WI38 (cell line): ENCODE data around the gene LRP1B.

ENCODE experiments used
- H3K4me3 ChIP-seq: 2 replicates; pipeline ENCODE4 v1.5.1; 2011; ENCODE audit warnings: low read depth, mild to moderate bottlenecking, control low read depth, low read length
- TF ChIP-seq, protein P1 (sequence below): IDR thresholded peaks from 2 replicates; pipeline ENCODE4 v1.5.1; 2012; ENCODE audit warnings: low read depth, mild to moderate bottlenecking, control low read depth, low read length

The LRP1B gene

DNA sequence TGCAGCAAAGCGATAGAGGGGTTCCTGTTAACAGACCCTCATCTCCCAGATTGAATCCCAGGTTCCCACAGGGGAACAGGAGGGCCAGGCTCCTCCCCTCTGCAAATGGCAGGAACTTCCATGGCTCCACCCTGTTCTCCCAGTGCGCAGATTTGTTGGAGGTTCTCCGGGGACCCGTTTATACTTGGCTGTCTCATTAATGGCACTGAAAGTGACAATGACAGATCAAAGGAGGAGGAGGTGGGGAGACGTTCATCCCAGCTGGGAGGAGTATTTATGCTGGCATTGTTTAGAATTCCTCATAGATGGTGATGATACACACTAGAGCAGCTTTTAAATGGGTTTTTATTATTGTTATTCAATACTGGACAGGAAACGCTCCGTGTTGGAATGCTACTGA, 186.9 kb downstream of the LRP1B start:
- no peak overlapping the region for H3K4me3 ChIP-seq
- TF ChIP-seq, protein P1, sequence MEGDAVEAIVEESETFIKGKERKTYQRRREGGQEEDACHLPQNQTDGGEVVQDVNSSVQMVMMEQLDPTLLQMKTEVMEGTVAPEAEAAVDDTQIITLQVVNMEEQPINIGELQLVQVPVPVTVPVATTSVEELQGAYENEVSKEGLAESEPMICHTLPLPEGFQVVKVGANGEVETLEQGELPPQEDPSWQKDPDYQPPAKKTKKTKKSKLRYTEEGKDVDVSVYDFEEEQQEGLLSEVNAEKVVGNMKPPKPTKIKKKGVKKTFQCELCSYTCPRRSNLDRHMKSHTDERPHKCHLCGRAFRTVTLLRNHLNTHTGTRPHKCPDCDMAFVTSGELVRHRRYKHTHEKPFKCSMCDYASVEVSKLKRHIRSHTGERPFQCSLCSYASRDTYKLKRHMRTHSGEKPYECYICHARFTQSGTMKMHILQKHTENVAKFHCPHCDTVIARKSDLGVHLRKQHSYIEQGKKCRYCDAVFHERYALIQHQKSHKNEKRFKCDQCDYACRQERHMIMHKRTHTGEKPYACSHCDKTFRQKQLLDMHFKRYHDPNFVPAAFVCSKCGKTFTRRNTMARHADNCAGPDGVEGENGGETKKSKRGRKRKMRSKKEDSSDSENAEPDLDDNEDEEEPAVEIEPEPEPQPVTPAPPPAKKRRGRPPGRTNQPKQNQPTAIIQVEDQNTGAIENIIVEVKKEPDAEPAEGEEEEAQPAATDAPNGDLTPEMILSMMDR: no peak

DNA sequence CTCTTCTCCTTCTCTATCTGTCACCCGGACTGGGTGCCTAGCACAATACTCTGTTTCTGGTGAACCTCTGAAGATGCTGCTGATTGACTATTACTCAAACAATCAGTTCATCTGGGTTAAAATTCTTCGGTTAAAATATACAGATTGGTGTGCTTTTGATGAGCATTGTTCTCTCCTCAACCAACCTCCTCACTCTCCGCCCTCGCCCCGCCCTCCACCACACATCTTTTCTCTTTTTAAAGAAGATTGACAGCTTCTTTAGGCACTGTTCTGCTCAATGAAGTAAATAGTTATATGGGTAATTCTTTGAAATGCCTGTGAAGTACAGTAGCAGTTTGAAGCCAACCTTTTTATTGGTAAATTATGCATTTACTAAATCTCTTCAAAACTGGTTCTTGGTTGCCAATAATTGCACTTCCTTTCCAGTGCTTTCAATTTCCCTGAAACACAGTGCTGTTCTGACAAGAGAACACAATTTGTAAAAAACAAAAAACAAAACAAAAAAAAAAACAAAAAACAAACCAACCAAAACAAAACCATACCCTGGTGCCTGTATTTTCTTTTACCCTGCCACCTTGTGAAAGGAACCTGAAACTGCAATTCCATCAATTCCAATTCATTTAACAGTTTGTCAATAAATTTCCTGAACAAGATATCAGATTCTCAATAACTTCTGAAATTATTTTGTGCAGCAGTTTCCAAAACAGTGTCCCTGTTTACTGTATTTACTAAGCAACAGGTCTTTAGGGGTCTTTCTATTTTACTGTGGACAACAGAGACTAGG, 188.6 kb downstream of the LRP1B start:
- no peak overlapping the region for H3K4me3 ChIP-seq
- TF ChIP-seq, protein P1: no peak

DNA sequence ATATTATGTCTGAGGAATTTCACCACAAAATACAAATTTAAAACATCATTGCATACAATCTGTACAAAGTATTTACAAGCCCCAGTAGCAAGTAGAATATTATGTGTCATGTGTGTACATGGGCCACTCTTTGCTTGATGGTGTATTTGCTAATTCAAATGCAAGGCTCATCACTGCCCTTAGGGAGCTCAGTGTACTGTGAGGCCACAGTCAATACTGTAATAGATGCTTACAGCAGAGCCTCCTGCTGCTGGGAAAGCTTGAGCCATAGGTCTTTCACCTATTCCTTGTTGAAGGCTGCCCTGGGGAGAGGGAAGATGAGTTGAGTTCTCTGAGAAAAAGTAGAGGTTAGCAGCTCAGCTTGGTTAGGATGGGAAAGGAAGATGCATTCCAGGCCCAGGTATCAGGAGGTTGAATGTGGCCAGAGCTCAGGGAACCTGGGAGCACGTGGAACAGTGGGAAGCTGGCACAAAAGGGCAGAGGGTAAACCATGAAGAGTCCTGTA, 189.6 kb downstream of the LRP1B start:
- TF ChIP-seq, protein P1: no peak
- H3K4me3 ChIP-seq: no peak overlapping the region

DNA sequence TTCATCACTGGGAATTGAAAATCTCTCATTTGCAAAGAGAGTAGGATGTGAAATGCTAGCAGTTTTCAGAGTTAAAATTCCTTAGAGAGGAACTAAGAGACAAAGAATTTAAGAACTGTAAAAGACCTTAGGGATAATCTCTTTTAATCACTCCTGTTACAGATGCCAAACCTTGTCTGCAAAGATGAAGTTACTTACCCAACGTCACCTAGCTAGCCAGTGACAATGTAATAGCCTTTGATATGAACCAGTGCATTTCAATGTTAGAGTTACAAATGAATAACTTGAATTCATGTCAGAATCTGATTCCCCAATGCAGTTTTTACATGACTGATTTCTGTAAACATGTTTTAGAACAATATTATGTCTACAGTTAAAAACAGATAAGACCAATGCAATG, 190.1 kb downstream of the LRP1B start:
- TF ChIP-seq, protein P1: no peak
- H3K4me3 ChIP-seq: no peak overlapping the region

DNA sequence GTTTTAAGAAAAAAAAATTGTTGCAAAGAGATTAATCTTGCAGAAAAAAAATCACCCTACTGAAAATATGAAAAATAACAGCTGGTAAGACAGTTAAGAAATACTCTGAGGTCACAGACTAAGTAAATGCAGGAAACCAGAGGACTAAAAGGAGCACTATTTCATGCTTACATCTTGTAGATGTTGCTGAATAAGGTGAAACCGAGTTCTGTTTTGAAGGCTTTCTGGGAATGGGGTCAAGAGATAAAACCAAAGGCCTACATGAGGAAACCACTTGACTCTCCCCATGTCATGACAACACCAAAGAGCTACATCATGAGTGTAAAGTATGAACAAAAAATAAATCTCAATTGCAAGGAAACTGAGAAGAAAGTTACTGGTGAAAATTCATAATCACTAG, 197.6 kb downstream of the LRP1B start:
- no peak overlapping the region for H3K4me3 ChIP-seq
- TF ChIP-seq, protein P1: no peak

DNA sequence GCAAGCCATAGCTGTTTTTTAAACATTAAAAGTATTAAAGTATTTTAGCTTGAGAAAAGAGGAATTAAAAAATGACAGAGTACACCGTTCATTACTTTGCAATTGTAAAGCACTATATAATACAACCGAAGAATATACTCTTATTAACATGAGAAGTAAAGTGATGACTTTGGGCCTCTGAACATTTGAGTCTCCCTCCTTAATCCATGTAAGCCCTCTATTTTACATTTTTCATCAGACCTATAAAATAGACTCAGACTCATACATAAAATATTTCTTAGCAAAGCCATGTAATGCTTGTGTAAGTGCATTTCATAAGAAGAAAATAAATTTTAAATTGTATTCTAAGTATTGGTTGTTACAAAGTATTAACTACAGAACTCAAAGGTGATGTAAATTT, 198.6 kb downstream of the LRP1B start:
- TF ChIP-seq, protein P1: no peak

DNA sequence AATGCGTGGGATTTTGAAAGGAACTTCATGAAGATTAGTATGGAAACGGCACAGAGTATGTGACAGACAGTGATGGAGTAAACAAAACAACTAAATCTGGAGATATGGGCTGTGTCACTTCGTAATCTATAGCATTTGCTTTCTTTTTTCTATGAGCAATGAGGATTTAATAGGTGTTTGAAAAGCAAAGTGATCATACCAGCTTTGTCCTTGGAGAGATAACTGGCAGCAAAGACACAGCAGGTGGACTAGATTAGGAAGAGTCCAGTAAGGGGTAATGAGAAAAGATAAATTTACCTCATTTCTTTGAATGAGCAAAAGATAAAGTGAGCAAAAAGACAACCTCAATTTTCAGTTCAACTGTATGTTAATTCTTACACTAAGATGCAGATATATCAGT, 199.0 kb downstream of the LRP1B start:
- H3K4me3 ChIP-seq: no peak overlapping the region
- TF ChIP-seq, protein P1: no peak

More for the DNA sequence above, 198.6 kb downstream of the LRP1B start:
- H3K4me3 ChIP-seq: no peak overlapping the region
